BLaER1 (cell line): ENCODE results near the gene CDKN1B.
"Not testable (repeated sequence)": the region's sequence is repeated elsewhere in the genome, so short reads cannot be mapped to it uniquely, and the experiment has no call there.

Experiments used
- H3K27ac ChIP-seq: shearing (Covaris generic); formaldehyde crosslinking; 2 replicates; pipeline ENCODE4 v1.8.1; 2022
- H3K27me3 ChIP-seq: shearing (Covaris generic); formaldehyde crosslinking; 2 replicates; pipeline ENCODE4 v1.8.1; 2022
- H3K36me3 ChIP-seq: shearing (Covaris generic); formaldehyde crosslinking; 2 replicates; pipeline ENCODE4 v1.8.1; 2022
- H3K4me1 ChIP-seq: shearing (Covaris generic); formaldehyde crosslinking; 2 replicates; pipeline ENCODE4 v1.8.1; 2022
- H3K4me2 ChIP-seq: shearing (Covaris generic); formaldehyde crosslinking; 2 replicates; pipeline ENCODE4 v1.8.1; 2022
- H3K4me3 ChIP-seq: shearing (Covaris generic); formaldehyde crosslinking; 2 replicates; pipeline ENCODE4 v1.8.1; 2022
- H3K9ac ChIP-seq: shearing (Covaris generic); formaldehyde crosslinking; 2 replicates; pipeline ENCODE4 v1.8.1; 2022
- H3K9me3 ChIP-seq: shearing (Covaris generic); formaldehyde crosslinking; 2 replicates; pipeline ENCODE4 v1.8.1; 2022
- H4K20me1 ChIP-seq: shearing (Covaris generic); formaldehyde crosslinking; 2 replicates; pipeline ENCODE4 v1.8.1; 2022
- Cebpa-rat ChIP-seq: shearing (Covaris generic); IDR thresholded peaks from 2 replicates; pipeline ENCODE4 v1.8.1; 2022

Gene CDKN1B

GRCh38 chr12:12733118-12733517 is 15.9 kb downstream of the CDKN1B start:
- H3K36me3 ChIP-seq: peaks cover 11% of the 10 kb centered on the region; the same call in 1 of the 2 replicates
- H3K4me2 ChIP-seq: peak overlapping the region; percentile 85
- H3K4me3 ChIP-seq: no peak overlapping the region
- H3K27ac ChIP-seq: no peak overlapping the region
- no peaks in the 10 kb centered on the region for H3K27me3 ChIP-seq
- no peaks in the 10 kb centered on the region; the same call in 1 of the 2 replicates for H4K20me1 ChIP-seq
- TF ChIP-seq Cebpa-rat: no peak
- no peaks in the 10 kb centered on the region for H3K9me3 ChIP-seq
- no peak overlapping the region for H3K9ac ChIP-seq
- H3K4me1 ChIP-seq: peaks cover 76% of the 10 kb centered on the region

- Histone ChIP-seq H3K4me2 (peak overlapping the region; percentile 85), H3K27ac (peak overlapping the region; percentile 73), H3K27me3 (no peaks in the 10 kb centered on the region), H3K4me3 (no peak overlapping the region), H3K4me1 (peaks cover 76% of the 10 kb centered on the region), H3K9ac (no peak overlapping the region), H4K20me1 (no peaks in the 10 kb centered on the region; the same call in 1 of the 2 replicates), H3K36me3 (peaks cover 8% of the 10 kb centered on the region; the same call in 1 of the 2 replicates), H3K9me3 (no peaks in the 10 kb centered on the region)
- TF ChIP-seq Cebpa-rat: no peak
Measured at GRCh38 chr12:12734054-12734453, 16.9 kb downstream of the CDKN1B start.

GRCh38 chr12:12734561-12735071 is 17.4 kb downstream of the CDKN1B start:
- no peak for TF ChIP-seq Cebpa-rat
- Histone ChIP-seq H3K4me2 (peak overlapping the region; percentile 85), H3K9ac (peak overlapping the region; percentile 75), H3K36me3 (peaks cover 9% of the 10 kb centered on the region), H3K4me3 (peak overlapping the region; percentile 15; the same call in 1 of the 2 replicates), H4K20me1 (no peaks in the 10 kb centered on the region; the same call in 1 of the 2 replicates), H3K4me1 (peaks cover 75% of the 10 kb centered on the region), H3K9me3 (no peaks in the 10 kb centered on the region), H3K27ac (peak overlapping the region; percentile 73), H3K27me3 (no peaks in the 10 kb centered on the region)

GRCh38 chr12:12735301-12735700 is 18.1 kb downstream of the CDKN1B start:
- H3K27ac ChIP-seq: peak overlapping the region; percentile 73

GRCh38 chr12:12736759-12737676 is 19.9 kb downstream of the CDKN1B start:
- peak overlapping the region; percentile 75 for H3K9ac ChIP-seq
- TF ChIP-seq Cebpa-rat: no peak
- no peaks in the 10 kb centered on the region for H3K9me3 ChIP-seq
- no peaks in the 10 kb centered on the region; the same call in 1 of the 2 replicates for H4K20me1 ChIP-seq
- H3K27ac ChIP-seq: peak overlapping the region; percentile 73
- H3K36me3 ChIP-seq: peaks cover 25% of the 10 kb centered on the region
- peaks cover 66% of the 10 kb centered on the region for H3K4me1 ChIP-seq
- H3K4me2 ChIP-seq: peak overlapping the region; percentile 85
- peak overlapping the region; percentile 51 for H3K4me3 ChIP-seq
- H3K27me3 ChIP-seq: no peaks in the 10 kb centered on the region

More at GRCh38 chr12:12735301-12735700, 18.1 kb downstream of the CDKN1B start:
- Histone ChIP-seq H3K36me3 (peaks cover 16% of the 10 kb centered on the region), H3K9ac (peak overlapping the region; percentile 75), H4K20me1 (no peaks in the 10 kb centered on the region; the same call in 1 of the 2 replicates), H3K4me1 (peaks cover 68% of the 10 kb centered on the region), H3K27me3 (no peaks in the 10 kb centered on the region), H3K4me2 (peak overlapping the region; percentile 85), H3K9me3 (no peaks in the 10 kb centered on the region), H3K4me3 (peak overlapping the region; percentile 51; the same call in 1 of the 2 replicates)
- no peak for TF ChIP-seq Cebpa-rat

- peak overlapping the region; percentile 85 for H3K4me2 ChIP-seq
- not testable (repeated sequence) for H4K20me1 ChIP-seq, H3K27ac ChIP-seq
Measured at GRCh38 chr12:12738152-12738551, 21.0 kb downstream of the CDKN1B start.

GRCh38 chr12:12741660-12742059 is 24.5 kb downstream of the CDKN1B start:
- H3K4me2 ChIP-seq: no peak overlapping the region
- H3K9ac ChIP-seq: no peak overlapping the region; the same call in 1 of the 2 replicates
- no peak for TF ChIP-seq Cebpa-rat
- no peak overlapping the region for H3K27ac ChIP-seq
- H3K27me3 ChIP-seq: no peaks in the 10 kb centered on the region
- H3K36me3 ChIP-seq: peaks cover 69% of the 10 kb centered on the region
- no peak overlapping the region for H3K4me3 ChIP-seq
- H3K9me3 ChIP-seq: no peaks in the 10 kb centered on the region
- peaks cover 21% of the 10 kb centered on the region; the same call in 1 of the 2 replicates for H4K20me1 ChIP-seq
- peaks cover 38% of the 10 kb centered on the region for H3K4me1 ChIP-seq

More at GRCh38 chr12:12738152-12738551, 21.0 kb downstream of the CDKN1B start:
- H3K4me1 ChIP-seq: peaks cover 61% of the 10 kb centered on the region
- not testable (repeated sequence) for H3K9me3 ChIP-seq, H3K9ac ChIP-seq, H3K27me3 ChIP-seq, H3K4me3 ChIP-seq
- H3K36me3 ChIP-seq: peaks cover 35% of the 10 kb centered on the region

GRCh38 chr12:12744546-12745305 is 27.6 kb downstream of the CDKN1B start:
- H4K20me1 ChIP-seq: peaks cover 43% of the 10 kb centered on the region; the same call in 1 of the 2 replicates
- peaks cover 12% of the 10 kb centered on the region for H3K4me1 ChIP-seq
- TF ChIP-seq Cebpa-rat: no peak
- H3K9ac ChIP-seq: peak overlapping the region; percentile 34; the same call in 1 of the 2 replicates
- H3K27me3 ChIP-seq: no peaks in the 10 kb centered on the region
- no peak overlapping the region for H3K4me3 ChIP-seq
- peaks cover 98% of the 10 kb centered on the region for H3K36me3 ChIP-seq
- H3K9me3 ChIP-seq: 0 out of 2 replicates have a peak, but pooled peaks cover 4% of the 10 kb centered on the region
- no peak overlapping the region for H3K27ac ChIP-seq
- peak overlapping the region; percentile 19; the same call in 1 of the 2 replicates for H3K4me2 ChIP-seq

- no peak for TF ChIP-seq Cebpa-rat
- Histone ChIP-seq H3K4me1 (peaks cover 12% of the 10 kb centered on the region), H3K9me3 (0 out of 2 replicates have a peak, but pooled peaks cover 4% of the 10 kb centered on the region)
Measured at GRCh38 chr12:12745576-12746211, 28.5 kb downstream of the CDKN1B start.

More at GRCh38 chr12:12745576-12746211, 28.5 kb downstream of the CDKN1B start:
- Histone ChIP-seq H3K4me2 (no peak overlapping the region), H3K9ac (no peak overlapping the region), H4K20me1 (peaks cover 43% of the 10 kb centered on the region; the same call in 1 of the 2 replicates), H3K36me3 (peaks cover 95% of the 10 kb centered on the region), H3K4me3 (no peak overlapping the region), H3K27ac (no peak overlapping the region), H3K27me3 (no peaks in the 10 kb centered on the region)
